A673 (cell line): ENCODE results near the gene IL1RN. TPM values are rescaled to one million over a fixed set of nuclear protein-coding genes. Genes with fewer than 3 reads are reported as not detected.
"Not testable (repeated sequence)": the region's sequence is repeated elsewhere in the genome, so short reads cannot be mapped to it uniquely, and the experiment has no call there.

Experiments used
- BruUV-seq: library from RNA; stranded (reverse); fragments of 400-500 nt; replicated peaks from 2 replicates; lab custom pipeline; 2021; lab: Mats Ljungman, UMichigan
- CTCF ChIA-PET: fragments of 300-600 bp; sonication (Branson Sonifier 250); formaldehyde crosslinking; loops from one replicate; lab custom pipeline; 2022; ENCODE audit warnings: antibody characterized with exemption; lab: Charles Lee
- POLR2A ChIA-PET: fragments of 300-600 bp; sonication (Branson Sonifier 250); formaldehyde crosslinking; loops from one replicate; lab custom pipeline; 2022; ENCODE audit warnings: antibody characterized with exemption; ENCODE audit not compliant: low non-redundant PET; lab: Charles Lee
- DNase-seq: peaks from one replicate; pipeline ENCODE4 v3.0.0-alpha.2; 2015; ENCODE audit warnings: low spot score
- H3K27ac ChIP-seq: fragments of 200-600 bp; sonication (generic); 2 replicates; pipeline ENCODE4 v1.5.1; 2016; ENCODE audit warnings: mixed run types, low read depth, mild to moderate bottlenecking, mixed read lengths, antibody characterized with exemption, low read length; ENCODE audit not compliant: poor library complexity, severe bottlenecking
- H3K27me3 ChIP-seq: fragments of 200-600 bp; sonication (generic); replicated peaks from 2 replicates; pipeline ENCODE4 v1.6.1; 2017; ENCODE audit warnings: mixed run types, low read depth, mild to moderate bottlenecking, mixed read lengths, antibody characterized with exemption, low read length; ENCODE audit not compliant: insufficient read depth, poor library complexity
- H3K36me3 ChIP-seq: fragments of 200-600 bp; sonication (generic); 2 replicates; pipeline ENCODE4 v1.6.1; 2016; ENCODE audit warnings: mixed run types, mild to moderate bottlenecking, mixed read lengths, antibody characterized with exemption, low read length; ENCODE audit not compliant: insufficient read depth, poor library complexity, severe bottlenecking
- H3K4me1 ChIP-seq: fragments of 200-600 bp; sonication (generic); 2 replicates; pipeline ENCODE4 v1.6.1; 2017; ENCODE audit warnings: mixed run types, mild to moderate bottlenecking, mixed read lengths, antibody characterized with exemption, low read length; ENCODE audit not compliant: insufficient read depth, poor library complexity, severe bottlenecking
- H3K4me3 ChIP-seq: fragments of 200-600 bp; sonication (generic); 2 replicates; pipeline ENCODE4 v1.5.1; 2016; ENCODE audit warnings: low read depth, mixed run types, mild to moderate bottlenecking, mixed read lengths, low read length; ENCODE audit not compliant: poor library complexity, severe bottlenecking
- H3K9me3 ChIP-seq: fragments of 200-600 bp; sonication (generic); 2 replicates; pipeline ENCODE4 v1.6.1; 2016; ENCODE audit warnings: mixed run types, low read depth, mild to moderate bottlenecking, mixed read lengths, antibody characterized with exemption, low read length; ENCODE audit not compliant: poor library complexity, severe bottlenecking
- EZH2 ChIP-seq: fragments of 200-600 bp; sonication (generic); IDR thresholded peaks from 2 replicates; pipeline ENCODE4 v1.6.1; 2017; ENCODE audit warnings: borderline replicate concordance, low read depth, mild to moderate bottlenecking, mixed read lengths, antibody characterized with exemption, low read length; ENCODE audit not compliant: poor library complexity, severe bottlenecking
- intact Hi-C: fragments of 100-400 bp; cut with micrococcal nuclease; formaldehyde crosslinking; loops from one replicate; pipeline ENCODE4 v1.10.0; 2022; ENCODE audit not compliant: unreplicated experiment
- total RNA-seq: library from RNA; stranded (reverse); gene quantifications from 2 replicates; pipeline ENCODE4 v1.2.3, GENCODE V29; 2021
- TF ChIP-seq, protein P1 (sequence below): fragments of 300-800, 200-600 bp; sonication (generic); conservative IDR thresholded peaks from 2 replicates; pipeline ENCODE4 v1.5.1; 2017; ENCODE audit warnings: low read depth, mild to moderate bottlenecking, antibody characterized with exemption, low read length, moderate library complexity, mixed read lengths

Gene IL1RN
- total RNA-seq, 1 experiment from 2014 or later = not detected

DNA sequence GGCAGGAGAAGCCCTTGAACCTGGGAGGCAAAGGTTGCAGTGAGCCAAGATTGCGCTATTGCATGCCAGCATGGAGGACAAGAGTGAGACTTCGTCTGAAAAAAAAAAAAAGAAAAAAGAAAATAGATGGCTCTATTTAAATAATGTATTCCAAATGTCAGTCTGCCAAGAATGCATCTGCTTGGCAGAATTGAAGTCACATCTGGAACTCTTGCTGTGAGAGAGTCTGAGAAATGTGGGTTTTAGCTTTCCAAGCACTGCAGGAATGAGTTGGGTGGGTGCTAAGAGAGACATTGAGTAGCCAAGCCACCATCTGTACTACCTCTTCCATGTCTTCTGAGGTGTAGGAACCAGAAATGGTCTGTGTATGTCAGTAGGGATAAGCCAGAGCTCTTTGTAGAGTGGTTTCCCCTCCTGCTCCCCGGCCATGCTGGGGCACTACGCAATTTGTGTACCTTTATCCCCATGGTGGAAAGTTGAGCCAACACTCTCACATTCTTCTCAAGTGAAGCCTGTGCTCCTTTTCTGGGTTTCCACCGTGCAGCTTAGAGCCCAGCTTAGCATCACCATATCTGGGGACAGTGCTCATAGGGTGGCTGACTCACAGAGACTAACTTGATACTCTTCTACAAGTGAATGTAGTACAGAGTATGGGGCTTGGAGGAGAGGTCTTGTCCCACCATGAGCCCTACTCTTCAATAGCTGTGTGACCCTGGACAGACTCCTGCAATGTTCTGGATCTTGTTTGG lies 34.4 kb upstream of the IL1RN start:
- Histone ChIP-seq H3K36me3 (no peaks in the 10 kb centered on the region), H3K27ac (no peak overlapping the region), H3K4me1 (no peaks in the 10 kb centered on the region), H3K27me3 (peaks cover 30% of the 10 kb centered on the region), H3K4me3 (no peak overlapping the region), H3K9me3 (no peaks in the 10 kb centered on the region)
- no peak for DNase-seq
- ChIA-PET CTCF (no interaction called here), POLR2A (no interaction called here)
- intact Hi-C loops = no loop called here
- TF ChIP-seq, protein P1, sequence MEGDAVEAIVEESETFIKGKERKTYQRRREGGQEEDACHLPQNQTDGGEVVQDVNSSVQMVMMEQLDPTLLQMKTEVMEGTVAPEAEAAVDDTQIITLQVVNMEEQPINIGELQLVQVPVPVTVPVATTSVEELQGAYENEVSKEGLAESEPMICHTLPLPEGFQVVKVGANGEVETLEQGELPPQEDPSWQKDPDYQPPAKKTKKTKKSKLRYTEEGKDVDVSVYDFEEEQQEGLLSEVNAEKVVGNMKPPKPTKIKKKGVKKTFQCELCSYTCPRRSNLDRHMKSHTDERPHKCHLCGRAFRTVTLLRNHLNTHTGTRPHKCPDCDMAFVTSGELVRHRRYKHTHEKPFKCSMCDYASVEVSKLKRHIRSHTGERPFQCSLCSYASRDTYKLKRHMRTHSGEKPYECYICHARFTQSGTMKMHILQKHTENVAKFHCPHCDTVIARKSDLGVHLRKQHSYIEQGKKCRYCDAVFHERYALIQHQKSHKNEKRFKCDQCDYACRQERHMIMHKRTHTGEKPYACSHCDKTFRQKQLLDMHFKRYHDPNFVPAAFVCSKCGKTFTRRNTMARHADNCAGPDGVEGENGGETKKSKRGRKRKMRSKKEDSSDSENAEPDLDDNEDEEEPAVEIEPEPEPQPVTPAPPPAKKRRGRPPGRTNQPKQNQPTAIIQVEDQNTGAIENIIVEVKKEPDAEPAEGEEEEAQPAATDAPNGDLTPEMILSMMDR = no peak
- TF ChIP-seq EZH2 = no peak
- BruUV-seq = no TSS peak

DNA sequence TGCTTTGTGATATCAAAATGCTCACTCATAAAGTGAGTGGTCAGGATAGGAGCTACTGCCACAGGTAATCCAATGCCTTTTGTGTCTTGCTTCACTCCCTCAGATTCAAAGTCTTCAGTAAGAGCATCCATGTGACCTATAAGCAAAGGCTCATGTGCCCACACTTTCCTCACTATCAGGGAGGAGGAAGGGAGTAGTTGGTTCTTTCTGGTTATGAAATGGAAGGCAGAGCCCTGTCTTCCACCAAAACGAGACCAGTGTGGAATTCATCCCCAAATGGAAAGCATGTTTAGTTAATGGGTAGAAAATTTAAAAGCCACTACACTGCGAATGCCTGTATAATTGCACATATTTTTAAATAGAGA lies 33.8 kb upstream of the IL1RN start:
- CTCF ChIA-PET = no interaction called here
- no peak overlapping the region for H3K27ac ChIP-seq
- H3K9me3 ChIP-seq = no peaks in the 10 kb centered on the region
- POLR2A ChIA-PET = no interaction called here
- peaks cover 25% of the 10 kb centered on the region for H3K27me3 ChIP-seq
- intact Hi-C loops = no loop called here
- TF ChIP-seq EZH2 = no peak
- TF ChIP-seq, protein P1 = no peak
- H3K36me3 ChIP-seq = no peaks in the 10 kb centered on the region
- H3K4me3 ChIP-seq = no peak overlapping the region
- no TSS peak for BruUV-seq
- H3K4me1 ChIP-seq = no peaks in the 10 kb centered on the region
- no peak for DNase-seq

DNA sequence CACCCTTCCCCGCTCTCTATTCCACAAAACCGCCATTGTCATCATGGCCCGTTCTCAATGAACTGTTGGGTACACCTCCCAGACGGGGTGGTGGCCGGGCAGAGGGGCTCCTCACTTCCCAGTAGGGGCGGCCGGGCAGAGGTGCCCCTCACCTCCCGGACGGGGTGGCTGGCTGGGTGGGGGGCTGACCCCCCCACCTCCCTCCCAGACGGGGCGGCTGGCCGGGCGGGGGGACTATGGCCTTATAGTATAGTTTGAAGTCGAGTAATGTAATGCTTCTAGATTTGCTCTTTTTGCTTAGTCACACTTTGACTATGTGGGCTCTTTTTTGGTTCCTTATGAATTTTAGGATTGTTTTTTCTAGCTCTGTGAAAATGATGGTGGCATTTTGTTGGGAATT lies 31.1 kb upstream of the IL1RN start:
- POLR2A ChIA-PET, H3K27ac ChIP-seq, H3K36me3 ChIP-seq, BruUV-seq, CTCF ChIA-PET, intact Hi-C loops, H3K4me1 ChIP-seq, H3K4me3 ChIP-seq, H3K9me3 ChIP-seq, DNase-seq: not testable (repeated sequence)
- peaks cover 14% of the 10 kb centered on the region for H3K27me3 ChIP-seq

GRCh38 chr2:113096842-113097618 lies 30.4 kb upstream of the IL1RN start:
- H3K4me1 ChIP-seq, intact Hi-C loops, CTCF ChIA-PET, H3K4me3 ChIP-seq, DNase-seq, H3K9me3 ChIP-seq, H3K27me3 ChIP-seq, BruUV-seq, H3K36me3 ChIP-seq, POLR2A ChIA-PET, H3K27ac ChIP-seq: not testable (repeated sequence)
